GM23338 (cell line): Measurements from ENCODE around the gene GRIK5.

ENCODE experiments used
- CREB1 ChIP-seq: fragments of 250-450 bp; sonication (Bioruptor Pico); IDR thresholded peaks from 2 replicates; pipeline ENCODE4 v1.5.0; 2020; ENCODE audit warnings: low read depth, mild to moderate bottlenecking, moderate library complexity
- CTCF ChIP-seq, 2 experiments: fragments of 200-600 bp in 1 of 2; sonication (generic) in 1 of 2; conservative IDR thresholded peaks; 2 replicates each; pipeline versions ENCODE4 v1.5.1 to v1.6.1; 2016 to 2017; ENCODE audit warnings: antibody characterized with exemption in 2 of 2, low read depth in 2 of 2, mild to moderate bottlenecking in 2 of 2, moderate library complexity in 1 of 2
- ETS1 ChIP-seq: IDR thresholded peaks from 2 replicates; pipeline ENCODE4 v1.6.1; 2016; ENCODE audit warnings: antibody characterized with exemption
- EZH2 ChIP-seq: fragments of 200-600 bp; sonication (generic); IDR thresholded peaks from one replicate; pipeline ENCODE4 v1.8.0; 2017; ENCODE audit warnings: antibody characterized with exemption, mild to moderate bottlenecking, low read depth; ENCODE audit not compliant: unreplicated experiment
- EZH2phosphoT487 ChIP-seq: fragments of 200-600 bp; sonication (generic); IDR thresholded peaks from one replicate; pipeline ENCODE4 v1.8.1; 2018; ENCODE audit warnings: antibody characterized with exemption; ENCODE audit not compliant: unreplicated experiment
- JUNB ChIP-seq: IDR thresholded peaks from one replicate; pipeline ENCODE4 v1.6.1; 2016; ENCODE audit warnings: antibody characterized with exemption; ENCODE audit not compliant: unreplicated experiment
- NANOG ChIP-seq: IDR thresholded peaks from 2 replicates; pipeline ENCODE4 v1.6.1; 2016; ENCODE audit warnings: antibody characterized with exemption, borderline replicate concordance
- POLR2AphosphoS5 ChIP-seq: IDR thresholded peaks from 2 replicates; pipeline ENCODE4 v1.6.1; 2016; ENCODE audit warnings: antibody characterized with exemption, low read depth
- REST ChIP-seq: IDR thresholded peaks from one replicate; pipeline ENCODE4 v1.6.1; 2018; ENCODE audit warnings: antibody characterized with exemption; ENCODE audit not compliant: unreplicated experiment
- STAT1 ChIP-seq: IDR thresholded peaks from one replicate; pipeline ENCODE4 v1.6.1; 2016; ENCODE audit warnings: antibody characterized with exemption; ENCODE audit not compliant: unreplicated experiment
- ZNF331 ChIP-seq: fragments of 250-450 bp; sonication (Bioruptor Pico); IDR thresholded peaks from 2 replicates; pipeline ENCODE4 v1.5.0; 2020; ENCODE audit warnings: low read depth, mild to moderate bottlenecking, moderate library complexity

GRCh38 chr19:42095142-42095813 lies 25.3 kb upstream of the GRIK5 start:
- TF ChIP-seq EZH2 (no peak), CTCF (conservative IDR thresholded peaks at IDR 0.05; ENCODE audit: low read depth in 2 of 2) (no peak), REST (no peak), CREB1 (CRISPR knock-in tag) (no peak), ETS1 (no peak), EZH2phosphoT487 (no peak), POLR2AphosphoS5 (no peak), ZNF331 (CRISPR knock-in tag) (no peak), NANOG (no peak), JUNB (no peak), STAT1 (no peak)
